HG03135 (cell line): Measurements from ENCODE around the gene GDF10.

Experiments used
- ATAC-seq: cut with Tn5 transposase; IDR thresholded peaks from one replicate; pipeline ENCODE4 v1.9.1; 2021; ENCODE audit warnings: mild to moderate bottlenecking, moderate library complexity; ENCODE audit not compliant: unreplicated experiment

The GDF10 gene

GRCh38 chr10:47290338-47290737 is 9.7 kb upstream of the GDF10 start:
- no peak for ATAC-seq

- ATAC-seq, result no peak
Observed at GRCh38 chr10:47291682-47292081, 8.3 kb upstream of the GDF10 start.

- ATAC-seq, result no peak
Observed at GRCh38 chr10:47294057-47294456, 5.9 kb upstream of the GDF10 start.

- ATAC-seq, result no peak
Observed at GRCh38 chr10:47294501-47294900, 5.5 kb upstream of the GDF10 start.

- ATAC-seq, result no peak
Observed at GRCh38 chr10:47295411-47295810, 4.6 kb upstream of the GDF10 start.

- ATAC-seq, result no peak
Observed at GRCh38 chr10:47296156-47296894, 3.7 kb upstream of the GDF10 start.

- ATAC-seq, result no peak
Observed at GRCh38 chr10:47296941-47297340, 3.1 kb upstream of the GDF10 start.

GRCh38 chr10:47297866-47298540 is 2.0 kb upstream of the GDF10 start:
- no peak for ATAC-seq

GRCh38 chr10:47298715-47299114 is 1.3 kb upstream of the GDF10 start:
- no peak for ATAC-seq

GRCh38 chr10:47300429-47300931 is 483 bp downstream of the GDF10 start:
- no peak for ATAC-seq

GRCh38 chr10:47301833-47302232 is 1.8 kb downstream of the GDF10 start:
- ATAC-seq, result no peak

GRCh38 chr10:47303105-47303504 is 3.1 kb downstream of the GDF10 start:
- no peak for ATAC-seq

- no peak for ATAC-seq
Observed at GRCh38 chr10:47303866-47304265, 3.9 kb downstream of the GDF10 start.

- ATAC-seq, result no peak
Observed at GRCh38 chr10:47305566-47305965, 5.6 kb downstream of the GDF10 start.

GRCh38 chr10:47306387-47307210 is 6.6 kb downstream of the GDF10 start:
- ATAC-seq, result no peak

- ATAC-seq, result no peak
Observed at GRCh38 chr10:47307381-47307780, 7.4 kb downstream of the GDF10 start.

GRCh38 chr10:47308775-47309174 is 8.8 kb downstream of the GDF10 start:
- ATAC-seq, result no peak

- ATAC-seq, result no peak
Observed at GRCh38 chr10:47309408-47310089, 9.6 kb downstream of the GDF10 start.

GRCh38 chr10:47310090-47310505 is 10.1 kb downstream of the GDF10 start:
- ATAC-seq, result no peak

GRCh38 chr10:47311193-47311931 is 11.4 kb downstream of the GDF10 start:
- ATAC-seq, result no peak
